K562 (cell line): ENCODE measurements around the gene SLC4A3. TPM values are rescaled to one million over a fixed set of nuclear protein-coding genes. Genes with fewer than 3 reads are reported as not detected.

Source experiments
- ATAC-seq: fragments of 200-7000 bp; cut with Tn5 transposase; 3 replicates; pipeline ENCODE4 v1.9.1; 2020; ENCODE audit warnings: moderate library complexity
- BruUV-seq: library from RNA; stranded (reverse); fragments of 400-500 nt; replicated peaks from 2 replicates; lab custom pipeline; 2021; lab: Mats Ljungman, UMichigan
- CTCF ChIA-PET: fragments of 300-600 bp; formaldehyde crosslinking; extraction: SDS; loops from one replicate; lab custom pipeline; 2021; ENCODE audit warnings: low intra/inter-chr PET ratio; lab: Yijun Ruan, JAX
- POLR2A ChIA-PET: fragments of 300-600, 350-650 bp; sonication (Branson Sonifier 250); formaldehyde crosslinking; extraction: SDS; loops from one replicate; lab custom pipeline; 2021; ENCODE audit warnings: antibody characterized with exemption, inconsistent platforms; lab: Yijun Ruan, JAX
- DNase-seq, 4 experiments: peaks; one replicate each; pipeline versions ENCODE4 v3.0.0 to v3.0.0-alpha.2; 2011 to 2018; ENCODE audit warnings: low spot score in 3 of 4, mixed read lengths in 3 of 4; ENCODE audit errors: extremely low read depth in 1 of 4
- FAIRE-seq: peaks from 2 replicates; lab custom pipeline; 2011; peaks lifted over from hg19 to GRCh38; lab: Jason Lieb, UNC
- H2AFZ ChIP-seq: 2 replicates; pipeline ENCODE4 v1.6.0; 2011; ENCODE audit warnings: low read depth, low read length, control low read depth, inconsistent platforms
- H3K27ac ChIP-seq: fragments of 200-600 bp; 3 replicates; pipeline ENCODE4 v1.8.0; 2011; ENCODE audit warnings: low read depth, mild to moderate bottlenecking, control low read depth, inconsistent platforms, low read length, moderate library complexity, mixed read lengths; ENCODE audit errors: extremely low read depth
- H3K27me3 ChIP-seq, 2 experiments: fragments of 300-600 bp in 1 of 2; 2 replicates in 1 of 2; 3 replicates in 1 of 2; pipeline versions ENCODE4 v1.6.0 to v1.8.0; 2011; ENCODE audit warnings: inconsistent platforms in 2 of 2, low read length in 2 of 2, mild to moderate bottlenecking in 1 of 2, mixed read lengths in 1 of 2, moderate library complexity in 1 of 2; ENCODE audit not compliant: control insufficient read depth in 2 of 2, insufficient read depth in 2 of 2
- H3K36me3 ChIP-seq: fragments of 300-600 bp; 3 replicates; pipeline ENCODE4 v1.8.0; 2011; ENCODE audit warnings: mild to moderate bottlenecking, low read length, inconsistent platforms; ENCODE audit not compliant: control insufficient read depth, insufficient read depth
- H3K4me1 ChIP-seq, 2 experiments: fragments of 200-600 bp in 1 of 2; replicated peaks in 1 of 2; 2 replicates in 1 of 2; 3 replicates in 1 of 2; pipeline versions ENCODE4 v1.5.1 to v1.8.0; 2011; ENCODE audit warnings: inconsistent platforms in 2 of 2, low read length in 2 of 2, mild to moderate bottlenecking in 1 of 2, mixed read lengths in 1 of 2, moderate library complexity in 1 of 2; ENCODE audit not compliant: control insufficient read depth in 2 of 2, insufficient read depth in 2 of 2
- H3K4me2 ChIP-seq: 2 replicates; pipeline ENCODE4 v1.6.1; 2011; ENCODE audit warnings: low read length, control low read depth, inconsistent platforms, mixed read lengths; ENCODE audit not compliant: insufficient read depth
- H3K4me3 ChIP-seq: fragments of 200-600 bp; sonication (generic), shearing (Covaris generic); 2 replicates; pipeline ENCODE4 v1.5.1; 2016; ENCODE audit warnings: control low read depth, inconsistent platforms
- H3K79me2 ChIP-seq: fragments of 200-600 bp; 3 replicates; pipeline ENCODE4 v1.8.0; 2011; ENCODE audit warnings: low read length, inconsistent platforms; ENCODE audit not compliant: control insufficient read depth, insufficient read depth
- H3K9ac ChIP-seq, 2 experiments: 2 replicates each; pipeline versions ENCODE4 v1.6.0 to v1.6.1; 2011; ENCODE audit warnings: low read depth in 2 of 2, low read length in 2 of 2, control low read depth in 1 of 2, inconsistent platforms in 1 of 2, mild to moderate bottlenecking in 1 of 2, mixed read lengths in 1 of 2; ENCODE audit not compliant: insufficient read depth in 1 of 2
- H3K9me1 ChIP-seq: one replicate; pipeline ENCODE4 v1.6.0; 2011; ENCODE audit warnings: inconsistent platforms, mild to moderate bottlenecking, low read length, moderate library complexity; ENCODE audit not compliant: control insufficient read depth, insufficient read depth
- H3K9me3 ChIP-seq: replicated peaks from 2 replicates; pipeline ENCODE4 v1.5.1; 2011; ENCODE audit warnings: low read depth, low read length, inconsistent platforms; ENCODE audit not compliant: control insufficient read depth, insufficient read depth
- H4K20me1 ChIP-seq: replicated peaks from 2 replicates; pipeline ENCODE4 v1.6.1; 2011; ENCODE audit warnings: low read length, inconsistent platforms, mixed read lengths; ENCODE audit not compliant: control insufficient read depth, insufficient read depth
- BHLHE40 ChIP-seq: IDR thresholded peaks from 2 replicates; pipeline ENCODE4 v1.6.1; 2011; ENCODE audit warnings: low read length, improper control_type of control experiment
- EGR1 ChIP-seq: fragments of 450-650 bp; conservative IDR thresholded peaks from 2 replicates; pipeline ENCODE4 v1.6.1; 2017; ENCODE audit warnings: mild to moderate bottlenecking
- HDAC2 ChIP-seq: fragments of 450-650 bp; IDR thresholded peaks from 2 replicates; pipeline ENCODE4 v1.6.1; 2016; ENCODE audit warnings: mild to moderate bottlenecking
- SRF ChIP-seq, 2 experiments: fragments of 250-450, 450-650 bp in 1 of 2; sonication (Bioruptor Pico) in 1 of 2; sonication (generic) in 1 of 2; formaldehyde crosslinking; IDR thresholded peaks; 2 replicates each; pipeline versions ENCODE4 v1.5.0 to v1.5.1; 2020 to 2022; ENCODE audit warnings: mild to moderate bottlenecking in 1 of 2, missing genetic modification reagents in 1 of 2
- STAT5A ChIP-seq: IDR thresholded peaks from 2 replicates; pipeline ENCODE4 v1.6.1; 2012; ENCODE audit warnings: low read length, inconsistent platforms, borderline replicate concordance
- ZNF23 ChIP-seq: fragments of 250-450 bp; sonication (Bioruptor Pico); IDR thresholded peaks from 2 replicates; pipeline ENCODE4 v1.4.0; 2020; ENCODE audit warnings: mild to moderate bottlenecking
- ZNF584 ChIP-seq: fragments of 200-800 bp; sonication (Bioruptor generic); IDR thresholded peaks from 2 replicates; pipeline ENCODE4 v1.6.1; 2016; ENCODE audit warnings: low read depth, mild to moderate bottlenecking, missing genetic modification characterization, missing compliant biosample characterization
- WGBS: fragments of 100-300 bp; shearing (Covaris generic); methylation state at CpG from one replicate; pipeline ENCODE4 v1.1.6; 2016; ENCODE audit warnings: low coverage, mixed read lengths; ENCODE audit not compliant: insufficient coverage; ENCODE audit errors: missing lambda C conversion rate; 5-methylcytosine and 5-hydroxymethylcytosine counted together
- in situ Hi-C: fragments of 300-500 bp; cut with MboI; formaldehyde crosslinking; loops from 4 replicates; pipeline ENCODE4 v1.15.0; 2018; ENCODE audit warnings: inconsistent platforms, mixed read lengths
- intact Hi-C: fragments of 100-400 bp; cut with micrococcal nuclease; formaldehyde crosslinking; loops from 2 replicates; pipeline ENCODE4 v1.14.2; 2022
- polyA plus RNA-seq, 8 experiments: library from polyadenylated mRNA; depleted of rRNA in 4 of 8; stranded (reverse) in 5 of 8; unstranded in 3 of 8; fragments of >200 nt; fragmentation: Nextera tagmentation in 2 of 8; fragmentation: Illumina TruSeq in 1 of 8; extraction: Ambion mirVana in 2 of 8; extraction: Trizol in 1 of 8; gene quantifications; 2 replicates each; pipeline versions ENCODE4 v1.2.1 to v1.2.3, GENCODE V29; 2011 to 2014; ENCODE audit warnings: inconsistent platforms in 1 of 8, missing spikeins in 1 of 8
- total RNA-seq, 7 experiments: library from RNA; depleted of rRNA in 6 of 7; stranded (reverse); fragments of >200 nt in 6 of 7; fragmentation: Illumina TruSeq in 2 of 7; extraction: Trizol in 2 of 7; gene quantifications; 2 replicates each; pipeline versions ENCODE4 v1.2.1 to v1.2.3, GENCODE V29; 2011 to 2021; ENCODE audit warnings: low replicate concordance in 1 of 7

SLC4A3 gene
- total and polyA plus RNA-seq, 9 of the 15 experiments (the other 6 are each of a cell fraction or from before 2014, with no cell fraction given) = 0.04 to 0.31 (median 0.16) TPM; not detected in 5

DNA sequence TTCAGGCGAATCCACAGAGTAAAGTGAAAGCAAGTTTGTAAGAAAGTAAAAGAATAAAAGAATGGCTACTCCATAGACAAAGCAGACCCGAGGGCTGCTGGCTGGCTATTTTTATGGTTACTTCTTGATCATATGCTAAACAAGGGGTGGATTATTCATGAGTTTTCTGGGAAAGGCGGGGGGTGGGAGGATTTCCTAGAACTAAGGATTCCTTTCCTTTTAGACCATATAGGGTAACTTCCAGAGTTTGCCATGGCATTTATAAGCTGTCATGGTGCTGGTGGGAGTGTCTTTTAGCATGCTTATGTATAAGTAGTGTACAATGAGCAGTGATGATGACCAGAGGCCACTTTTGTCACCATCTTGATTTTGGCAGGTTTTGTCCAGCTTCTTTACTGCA lies 59.8 kb downstream of the SLC4A3 start:
- Histone ChIP-seq H2AFZ (no peak overlapping the region), H3K36me3 (no peaks in the 10 kb centered on the region), H3K9ac (no peak overlapping the region), H3K4me2 (no peak overlapping the region), H3K27me3 (no peaks in the 10 kb centered on the region), H3K4me3 (no peak overlapping the region), H4K20me1 (no peaks in the 10 kb centered on the region), H3K9me3 (no peaks in the 10 kb centered on the region), H3K27ac (no peak overlapping the region), H3K4me1 (peaks cover 5% of the 10 kb centered on the region in 2 experiments; a peak in 2 of 5 replicates), H3K9me1 (no peaks in the 10 kb centered on the region), H3K79me2 (no peaks in the 10 kb centered on the region)
- no TSS peak for BruUV-seq
- 25% methylated on average over 2 of the region's 3 CpGs for WGBS
- ATAC-seq (no peak), FAIRE-seq (no peak), DNase-seq (peak in 1 of 4 experiments; percentile 33)
- TF ChIP-seq ZNF23 (CRISPR knock-in tag) = no peak
- peak in 1 of 2 experiments; percentile 92; a peak in 2 of 4 replicates for TF ChIP-seq SRF (CRISPR knock-in tag; IDR thresholded peaks at IDR 0.05)
- 0 out of 2 replicates have a peak, but pooled peaks have one; percentile 13 for TF ChIP-seq EGR1
- no peak for TF ChIP-seq BHLHE40
- TF ChIP-seq ZNF584 (CRISPR knock-in tag) = no peak
- no peak for TF ChIP-seq HDAC2
- peak; percentile 54; the same call in 1 of the 2 replicates for TF ChIP-seq STAT5A
- CTCF ChIA-PET = interaction anchor here (0.7 kb wide), 1 partner anchor 144 kb away, joined by 3 read pairs; no protein-coding TSS in a partner anchor
- intact Hi-C loops (no loop called here), in situ Hi-C loops (loop anchor here (5.0 kb wide), 1 partner anchor 40 kb away; no protein-coding TSS in a partner anchor)
- POLR2A ChIA-PET = interaction anchor here (1.1 kb wide), 1 partner anchor 142 kb away, joined by 4 read pairs; no protein-coding TSS in a partner anchor
